DMS153 (cell line): Measurements from ENCODE around the gene EIF4E3.

Experiments used
- DNase-seq: peaks from one replicate; lab custom pipeline; 2025; lab: John Stamatoyannopoulos, UW

The EIF4E3 gene

GRCh38 chr3:71647751-71648150 lies 77.5 kb downstream of the EIF4E3 start:
- no peak for DNase-seq

- DNase-seq = no peak
These were observed 78.2 kb downstream of the EIF4E3 start for GRCh38 chr3:71646971-71647370.

GRCh38 chr3:71645140-71645539 lies 80.1 kb downstream of the EIF4E3 start:
- DNase-seq = no peak

- no peak for DNase-seq
These were observed 83.5 kb downstream of the EIF4E3 start for GRCh38 chr3:71641674-71642073.

- no peak for DNase-seq
These were observed 84.7 kb downstream of the EIF4E3 start for GRCh38 chr3:71640331-71640983.

GRCh38 chr3:71636482-71636881 lies 88.7 kb downstream of the EIF4E3 start:
- no peak for DNase-seq

GRCh38 chr3:71636001-71636400 lies 89.2 kb downstream of the EIF4E3 start:
- DNase-seq = no peak

GRCh38 chr3:71634671-71635070 lies 90.5 kb downstream of the EIF4E3 start:
- DNase-seq = no peak

- no peak for DNase-seq
These were observed 95.5 kb downstream of the EIF4E3 start for GRCh38 chr3:71629711-71630110.

- DNase-seq = no peak
These were observed 95.9 kb downstream of the EIF4E3 start for GRCh38 chr3:71629289-71629688.

GRCh38 chr3:71628522-71628921 lies 96.7 kb downstream of the EIF4E3 start:
- DNase-seq = no peak

- DNase-seq = no peak
These were observed 99.5 kb downstream of the EIF4E3 start for GRCh38 chr3:71625676-71626075.
